Stimulated activated CD8-positive, alpha-beta memory T cell treated with anti-CD3 and anti-CD28 coated beads, Interleukin-4, amount 100 ng/mL, for 1 hour (primary cell): ENCODE measurements around the gene COL6A1.

ENCODE experiments used
- DNase-seq, 2 donors: peaks; one replicate each; pipeline ENCODE4 v3.0.0-alpha.2; 2020; ENCODE audit warnings: low read depth in 2 of 2, low spot score in 1 of 2

Gene COL6A1

GRCh38 chr21:45982758-45983648 lies 1.4 kb downstream of the COL6A1 start:
- DNase-seq: no peak

DNA sequence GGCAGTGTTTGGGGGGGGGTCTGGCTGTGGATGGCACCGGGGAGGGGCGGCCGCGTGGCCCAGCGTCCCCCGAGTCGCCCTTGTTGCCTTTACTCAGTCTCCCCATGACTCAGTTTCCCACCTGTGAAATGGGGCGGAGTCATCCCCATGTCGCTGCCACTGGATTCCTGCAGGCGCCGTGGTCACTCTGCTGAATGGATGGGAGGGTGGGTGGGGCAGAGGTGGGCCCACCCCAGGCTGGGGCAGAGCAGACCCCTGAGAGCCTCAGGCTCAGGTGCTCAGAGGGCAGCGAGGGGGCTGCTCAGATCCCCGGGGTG lies 2.0 kb downstream of the COL6A1 start:
- DNase-seq: no peak

DNA sequence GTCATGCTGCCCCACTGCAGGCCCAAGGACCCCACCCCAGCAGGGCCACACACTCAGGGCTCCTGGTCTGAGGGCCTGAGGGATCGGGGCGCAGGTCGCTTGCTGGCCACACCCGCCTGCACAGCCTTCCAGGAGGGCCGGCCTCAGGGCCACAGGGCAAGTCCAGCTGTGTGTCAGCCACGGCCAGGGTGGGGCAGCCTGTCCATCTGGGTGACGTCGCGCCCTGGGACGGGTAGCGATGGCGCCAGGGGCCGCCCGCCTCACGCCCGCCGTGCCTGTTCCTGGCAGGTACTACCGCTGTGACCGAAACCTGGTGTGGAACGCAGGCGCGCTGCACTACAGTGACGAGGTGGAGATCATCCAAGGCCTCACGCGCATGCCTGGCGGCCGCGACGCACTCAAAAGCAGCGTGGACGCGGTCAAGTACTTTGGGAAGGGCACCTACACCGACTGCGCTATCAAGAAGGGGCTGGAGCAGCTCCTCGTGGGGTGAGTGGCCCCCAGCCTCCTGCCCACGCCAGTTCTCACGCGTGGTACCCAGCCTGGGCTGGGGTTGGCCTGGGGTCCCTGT lies 2.5 kb downstream of the COL6A1 start:
- DNase-seq: no peak

DNA sequence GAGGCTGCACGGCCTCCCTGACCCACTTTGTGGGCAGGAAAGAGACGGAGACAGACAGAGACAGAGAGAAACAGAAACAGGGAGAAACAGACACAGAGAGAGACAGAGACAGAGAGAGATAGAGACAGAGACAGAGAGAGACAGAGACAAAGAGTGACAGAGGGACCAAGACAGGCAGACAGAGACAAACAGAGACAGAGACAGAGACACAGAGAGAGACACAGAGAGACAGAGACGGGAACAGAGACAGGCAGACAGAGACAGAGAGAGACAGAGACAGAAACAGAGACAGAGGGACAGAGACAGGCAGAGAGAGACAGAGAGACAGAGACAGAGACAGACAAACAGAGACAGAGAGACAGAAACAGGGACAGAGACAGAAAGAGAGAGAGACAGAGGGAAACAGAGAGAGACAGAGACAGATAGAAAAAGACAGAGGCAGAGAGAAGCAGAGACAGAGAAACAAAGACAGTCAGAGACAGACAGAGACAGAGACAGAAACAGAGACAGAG lies 3.1 kb downstream of the COL6A1 start:
- no peak for DNase-seq

GRCh38 chr21:45985471-45986315 lies 4.1 kb downstream of the COL6A1 start:
- no peak for DNase-seq

GRCh38 chr21:45986316-45987051 lies 4.9 kb downstream of the COL6A1 start:
- no peak for DNase-seq

DNA sequence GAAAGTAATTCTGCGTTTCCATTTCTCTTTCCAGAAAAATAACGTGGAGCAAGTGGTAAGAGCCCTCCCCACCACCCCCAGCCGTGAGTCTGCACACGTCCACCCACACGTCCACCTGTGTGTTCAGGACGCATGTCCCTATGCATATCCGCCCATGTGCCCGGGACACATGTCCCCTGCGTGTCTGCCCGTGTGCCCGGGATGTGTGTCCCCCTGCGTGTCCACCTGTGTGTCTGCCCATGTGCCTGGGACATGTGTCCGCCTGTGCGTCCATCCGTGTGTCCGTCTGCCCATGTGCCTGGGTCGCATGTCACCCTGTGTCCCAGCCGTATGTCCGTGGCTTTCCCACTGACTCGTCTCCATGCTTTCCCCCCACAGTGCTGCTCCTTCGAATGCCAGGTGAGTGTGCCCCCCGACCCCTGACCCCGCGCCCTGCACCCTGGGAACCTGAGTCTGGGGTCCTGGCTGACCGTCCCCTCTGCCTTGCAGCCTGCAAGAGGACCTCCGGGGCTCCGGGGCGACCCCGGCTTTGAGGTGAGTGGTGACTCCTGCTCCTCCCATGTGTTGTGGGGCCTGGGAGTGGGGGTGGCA lies 5.6 kb downstream of the COL6A1 start:
- DNase-seq: no peak

GRCh38 chr21:45988366-45989347 lies 7.1 kb downstream of the COL6A1 start:
- no peak for DNase-seq

GRCh38 chr21:45989355-45990048 lies 7.9 kb downstream of the COL6A1 start:
- DNase-seq: no peak

DNA sequence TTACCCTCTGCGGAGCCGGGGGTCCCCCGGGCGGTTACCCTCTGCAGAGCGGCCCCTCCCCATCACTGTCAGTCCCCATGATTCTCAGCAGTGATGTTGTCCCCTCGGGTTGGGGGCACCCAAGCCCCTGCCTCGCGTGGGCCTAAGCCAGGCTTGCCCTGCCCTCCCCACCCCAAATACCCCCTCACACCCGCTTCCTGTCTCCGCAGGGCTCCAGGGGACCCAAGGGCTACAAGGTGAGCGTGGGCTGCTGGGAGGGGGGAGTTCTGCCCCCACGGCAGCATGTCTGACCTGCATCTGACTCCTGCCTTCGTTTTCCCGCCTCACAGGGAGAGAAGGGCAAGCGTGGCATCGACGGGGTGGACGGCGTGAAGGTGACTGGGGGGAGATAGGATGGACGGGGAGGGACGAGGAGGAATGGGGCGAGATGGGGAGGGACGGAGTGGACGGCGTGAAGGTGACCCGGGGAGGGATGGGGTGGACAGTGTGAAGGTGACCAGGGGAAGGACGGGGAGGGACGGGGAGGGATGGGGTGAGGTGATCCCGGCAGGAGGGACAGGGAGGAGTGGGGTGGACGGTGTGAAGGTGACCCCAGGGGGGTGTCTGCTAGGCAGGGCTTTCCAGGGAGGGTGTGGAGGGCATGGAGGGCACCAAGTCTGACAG lies 8.6 kb downstream of the COL6A1 start:
- DNase-seq: no peak

GRCh38 chr21:45990741-45991605 lies 9.4 kb downstream of the COL6A1 start:
- no peak for DNase-seq

- DNase-seq: no peak
Observed at GRCh38 chr21:45991606-45992300, 10.2 kb downstream of the COL6A1 start.

GRCh38 chr21:45992301-45993209 lies 11.0 kb downstream of the COL6A1 start:
- no peak for DNase-seq

DNA sequence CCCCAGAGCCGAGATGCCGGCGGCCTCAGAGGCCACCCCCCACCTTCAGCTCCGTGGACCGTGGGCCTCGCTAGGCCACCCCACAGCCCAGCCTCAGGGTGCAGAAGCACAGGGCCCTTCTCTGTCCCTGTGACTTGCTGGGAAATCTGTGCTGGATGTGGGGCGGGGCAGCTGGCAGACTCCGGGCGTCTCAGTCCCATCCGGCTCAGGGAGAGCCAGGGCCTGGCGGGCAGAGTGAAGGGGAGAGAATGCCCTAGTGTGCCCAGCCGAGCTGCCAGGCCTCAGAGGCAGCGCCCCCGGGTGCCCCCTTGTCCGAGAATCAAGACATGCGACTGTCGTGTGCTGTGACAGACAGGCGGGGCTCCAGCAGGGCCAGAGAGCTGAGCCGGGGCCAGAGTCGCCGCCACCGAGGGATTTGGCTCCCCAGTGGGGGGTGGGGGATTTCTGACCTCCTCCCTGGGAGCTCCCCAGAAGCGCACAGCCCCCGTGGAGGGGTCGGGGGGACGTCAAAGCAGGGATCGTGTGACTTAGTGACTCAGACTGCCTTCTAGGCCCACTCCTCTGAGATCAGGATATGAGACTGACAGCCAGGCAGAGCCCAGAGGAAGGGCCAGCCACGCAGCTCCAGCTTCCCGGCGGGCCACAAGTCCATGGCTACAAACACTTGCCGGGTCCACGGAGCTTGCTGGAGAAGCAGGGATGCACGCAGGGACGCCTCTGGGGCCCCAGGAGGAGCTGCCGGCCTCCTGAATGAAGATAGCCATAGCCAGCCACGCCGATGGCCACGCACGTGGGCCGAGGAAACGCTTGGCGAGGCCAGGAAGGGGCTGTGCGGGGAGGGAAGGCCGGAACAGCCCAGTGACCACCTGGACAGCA lies 11.9 kb downstream of the COL6A1 start:
- no peak for DNase-seq
